Fibroblast of lung (primary cell): Measurements from ENCODE around the gene DSCAML1. TPM values are rescaled to one million over a fixed set of nuclear protein-coding genes. Genes with fewer than 3 reads are reported as not detected.
A peak's percentile ranks its signal among the peaks of the same experiment; 100 is the strongest.

Experiments used
- DNase-seq, 2 donors: peaks; one replicate each; pipeline versions ENCODE4 v3.0.0 to v3.0.0-alpha.2; 2010; ENCODE audit warnings: low read depth in 2 of 2
- H2AFZ ChIP-seq: 2 replicates; pipeline ENCODE4 v1.5.1; 2012; ENCODE audit warnings: low read length, control low read depth, inconsistent platforms
- H3K27ac ChIP-seq: 2 replicates; pipeline ENCODE4 v1.5.1; 2011; ENCODE audit warnings: low read length, control low read depth; ENCODE audit not compliant: insufficient read depth
- H3K27me3 ChIP-seq: 2 replicates; pipeline ENCODE4 v1.5.1; 2011; ENCODE audit warnings: mild to moderate bottlenecking, low read length; ENCODE audit not compliant: control insufficient read depth, insufficient read depth
- H3K36me3 ChIP-seq: 2 replicates; pipeline ENCODE4 v1.5.1; 2011; ENCODE audit warnings: low read length; ENCODE audit not compliant: control insufficient read depth, insufficient read depth
- H3K4me1 ChIP-seq: 2 replicates; pipeline ENCODE4 v1.5.1; 2011; ENCODE audit warnings: low read length; ENCODE audit not compliant: control insufficient read depth, insufficient read depth; ENCODE audit errors: extremely low read depth
- H3K4me2 ChIP-seq: 2 replicates; pipeline ENCODE4 v1.5.1; 2011; ENCODE audit warnings: low read length, control low read depth; ENCODE audit not compliant: insufficient read depth; ENCODE audit errors: extremely low read depth
- H3K4me3 ChIP-seq, 4 experiments: fragments of 200-600 bp in 1 of 4; sonication (generic) in 1 of 4; replicated peaks in 1 of 4; 2 replicates each; pipeline ENCODE4 v1.5.1; 2011 to 2016; ENCODE audit warnings: low read length in 4 of 4, low read depth in 3 of 4, mild to moderate bottlenecking in 3 of 4, control low read depth in 2 of 4, inconsistent platforms in 1 of 4, mixed read lengths in 1 of 4; ENCODE audit not compliant: insufficient read depth in 1 of 4; ENCODE audit errors: control extremely low read depth in 1 of 4
- H3K79me2 ChIP-seq: 2 replicates; pipeline ENCODE4 v1.5.1; 2012; ENCODE audit warnings: mild to moderate bottlenecking, low read length, inconsistent platforms; ENCODE audit not compliant: control insufficient read depth, insufficient read depth
- H3K9ac ChIP-seq: 2 replicates; pipeline ENCODE4 v1.5.1; 2011; ENCODE audit warnings: mild to moderate bottlenecking, low read length, control low read depth; ENCODE audit not compliant: insufficient read depth
- H3K9me3 ChIP-seq: 2 replicates; pipeline ENCODE4 v1.5.1; 2012; ENCODE audit warnings: low read depth, low read length; ENCODE audit not compliant: control insufficient read depth, insufficient read depth
- H4K20me1 ChIP-seq: 2 replicates; pipeline ENCODE4 v1.5.1; 2011; ENCODE audit warnings: low read length; ENCODE audit not compliant: control insufficient read depth, insufficient read depth; ENCODE audit errors: extremely low read depth
- CTCF ChIP-seq, 2 donors: IDR thresholded peaks in 1 of 2; conservative IDR thresholded peaks in 1 of 2; 1 replicate in 1 of 2; 2 replicates in 1 of 2; pipeline ENCODE4 v1.5.1; 2011 to 2012; ENCODE audit warnings: low read length in 2 of 2, control low read depth in 1 of 2, inconsistent platforms in 1 of 2, low read depth in 1 of 2, mild to moderate bottlenecking in 1 of 2
- EZH2 ChIP-seq: IDR thresholded peaks from 2 replicates; pipeline ENCODE4 v1.5.1; 2012; ENCODE audit warnings: low read length, control low read depth, mild to moderate bottlenecking; ENCODE audit errors: missing control alignments
- polyA plus RNA-seq, 2 donors: library from polyadenylated mRNA; depleted of rRNA in 1 of 2; stranded (reverse) in 1 of 2; unstranded in 1 of 2; fragments of >200 nt; gene quantifications; 2 replicates each; pipeline ENCODE4 v1.2.1, GENCODE V29; 2011 to 2012; ENCODE audit warnings: missing spikeins in 1 of 2
- total RNA-seq: library from RNA; depleted of rRNA; stranded (reverse); fragments of >200 nt; gene quantifications from 2 replicates; pipeline ENCODE4 v1.2.1, GENCODE V29; 2014

The DSCAML1 gene
- total and polyA plus RNA-seq, 2 donors (not counting 1 experiment from before 2014, with no cell fraction given) = not detected

DNA sequence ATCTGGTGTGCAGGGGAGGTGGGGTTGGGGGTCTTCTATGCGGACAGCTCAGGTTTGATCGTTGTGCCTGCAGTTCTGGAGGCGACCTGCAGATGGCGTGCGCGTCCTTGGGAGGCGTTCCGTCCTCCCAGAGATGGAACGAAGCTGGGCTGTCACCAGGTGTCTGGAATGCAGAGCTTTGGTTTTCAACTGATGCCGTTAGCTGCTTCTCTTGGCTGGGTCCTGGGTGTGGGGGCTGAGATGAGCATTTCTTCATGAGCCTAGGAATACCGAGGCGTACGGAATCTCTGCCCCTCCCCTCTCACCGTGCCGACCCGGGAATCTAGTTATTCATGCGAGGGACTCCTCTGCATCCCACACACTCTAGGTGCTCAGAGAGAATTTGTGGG is 370.7 kb downstream of the DSCAML1 start:
- peaks cover 2% of the 10 kb centered on the region for H3K27me3 ChIP-seq
- no peak overlapping the region for H3K27ac ChIP-seq
- H3K4me2 ChIP-seq = no peak overlapping the region
- no peaks in the 10 kb centered on the region for H3K79me2 ChIP-seq
- H3K36me3 ChIP-seq = no peaks in the 10 kb centered on the region
- DNase-seq = peak; percentile 34 to 39
- no peaks in the 10 kb centered on the region for H3K4me1 ChIP-seq
- no peak overlapping the region for H3K4me3 ChIP-seq
- no peak overlapping the region for H3K9ac ChIP-seq
- no peak overlapping the region for H2AFZ ChIP-seq
- TF ChIP-seq EZH2 (no peak), CTCF (conservative IDR thresholded peaks at IDR 0.05 in 1 of 2, IDR thresholded peaks at IDR 0.05 in 1 of 2; ENCODE audit: low read depth in 1 of 2, low read length in 2 of 2) (peak; percentile 93 to 99)
- no peaks in the 10 kb centered on the region for H3K9me3 ChIP-seq
- H4K20me1 ChIP-seq = no peaks in the 10 kb centered on the region

DNA sequence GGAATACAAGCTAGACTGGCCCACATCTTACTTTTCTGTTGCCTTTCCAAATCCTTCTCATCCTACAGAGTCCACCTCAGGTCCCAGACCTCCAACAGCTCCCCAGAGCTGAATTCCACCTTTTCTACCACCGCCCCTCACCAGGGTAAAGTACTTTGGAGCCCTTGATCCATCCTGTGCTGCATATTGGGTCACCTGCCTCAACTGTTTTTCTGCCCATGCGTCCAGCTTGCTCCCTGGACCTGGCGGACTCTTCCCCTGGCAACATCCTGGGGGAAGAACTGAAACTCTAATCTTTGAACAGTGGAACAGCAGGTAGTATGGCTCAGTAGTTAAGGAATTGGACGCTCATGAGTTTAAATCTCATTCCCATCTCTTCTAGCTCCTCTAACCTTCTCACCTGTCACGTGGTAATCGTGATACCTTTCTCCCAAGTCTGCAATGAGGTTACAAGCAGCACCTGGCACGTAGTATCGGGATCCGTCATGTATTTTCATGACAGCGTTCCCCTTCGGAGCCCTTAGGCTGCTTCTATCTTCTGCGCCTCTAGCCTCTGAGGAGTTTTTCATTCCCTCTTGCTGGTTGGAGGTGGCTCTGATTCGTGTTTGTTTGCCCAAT is 371.2 kb downstream of the DSCAML1 start:
- no peaks in the 10 kb centered on the region for H3K9me3 ChIP-seq
- H2AFZ ChIP-seq = no peak overlapping the region

GRCh38 chr11:117424781-117425180 is 372.2 kb downstream of the DSCAML1 start:
- no peak for DNase-seq
- H3K9ac ChIP-seq = no peak overlapping the region

More for the DNA sequence above, 371.2 kb downstream of the DSCAML1 start:
- Histone ChIP-seq H3K4me3 (no peak overlapping the region), H3K36me3 (no peaks in the 10 kb centered on the region), H3K4me2 (no peak overlapping the region), H3K27ac (no peak overlapping the region), H4K20me1 (no peaks in the 10 kb centered on the region), H3K79me2 (no peaks in the 10 kb centered on the region), H3K4me1 (no peaks in the 10 kb centered on the region), H3K9ac (no peak overlapping the region), H3K27me3 (peaks cover 2% of the 10 kb centered on the region)
- TF ChIP-seq EZH2 (no peak), CTCF (conservative IDR thresholded peaks at IDR 0.05 in 1 of 2, IDR thresholded peaks at IDR 0.05 in 1 of 2; ENCODE audit: low read depth in 1 of 2, low read length in 2 of 2) (no peak)
- no peak for DNase-seq

More at GRCh38 chr11:117424781-117425180, 372.2 kb downstream of the DSCAML1 start:
- H3K27ac ChIP-seq = no peak overlapping the region
- no peak overlapping the region for H2AFZ ChIP-seq
- no peaks in the 10 kb centered on the region for H3K36me3 ChIP-seq
- H3K9me3 ChIP-seq = no peaks in the 10 kb centered on the region
- H4K20me1 ChIP-seq = no peaks in the 10 kb centered on the region
- H3K4me2 ChIP-seq = no peak overlapping the region
- H3K4me1 ChIP-seq = no peaks in the 10 kb centered on the region
- H3K27me3 ChIP-seq = peaks cover 2% of the 10 kb centered on the region
- no peak overlapping the region for H3K4me3 ChIP-seq
- TF ChIP-seq CTCF (conservative IDR thresholded peaks at IDR 0.05 in 1 of 2, IDR thresholded peaks at IDR 0.05 in 1 of 2; ENCODE audit: low read depth in 1 of 2, low read length in 2 of 2) (no peak), EZH2 (no peak)
- no peaks in the 10 kb centered on the region for H3K79me2 ChIP-seq
